Stimulated activated naive CD4-positive, alpha-beta T cell treated with Interleukin-2 at 50 U/mL for 16 hours (primary cell): ENCODE measurements around the gene CELSR1.

Source experiments
- DNase-seq: peaks from one replicate; lab custom pipeline; 2025; lab: John Stamatoyannopoulos, UW

The CELSR1 gene

DNA sequence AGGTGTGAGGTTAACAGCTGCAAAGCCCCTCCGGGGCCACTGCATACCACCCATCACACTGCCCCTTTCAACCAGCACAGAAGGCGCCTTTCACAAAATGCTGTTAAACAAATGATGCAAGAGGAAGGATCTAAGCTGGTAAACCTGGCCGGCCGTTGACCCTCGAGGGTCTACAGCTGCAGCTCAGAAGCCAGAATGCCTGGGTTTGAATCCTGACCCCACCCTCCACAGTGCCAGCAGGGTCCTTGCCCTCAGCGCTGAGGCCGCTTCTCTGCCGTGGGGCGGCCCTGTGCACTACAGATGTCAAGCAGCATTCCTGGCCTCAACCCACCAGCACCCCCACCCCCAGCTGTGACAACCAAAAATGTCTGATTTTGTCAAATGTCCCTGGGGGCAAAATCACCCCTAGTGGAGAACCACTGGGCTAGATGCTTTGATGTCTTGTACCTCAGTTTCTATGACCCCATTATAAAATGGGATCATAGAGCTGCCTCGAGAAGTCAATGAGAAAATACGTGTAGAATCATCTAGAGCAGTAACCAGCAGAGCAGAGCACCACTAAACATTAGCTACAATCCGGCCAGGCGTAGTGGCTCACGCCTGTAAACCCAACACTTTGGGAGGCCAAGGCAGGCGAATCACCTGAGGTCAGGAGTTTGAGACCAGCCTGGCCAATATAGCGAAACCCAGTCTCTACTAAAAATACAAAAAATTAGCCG is 77.9 kb downstream of the CELSR1 start:
- DNase-seq, result no peak

DNA sequence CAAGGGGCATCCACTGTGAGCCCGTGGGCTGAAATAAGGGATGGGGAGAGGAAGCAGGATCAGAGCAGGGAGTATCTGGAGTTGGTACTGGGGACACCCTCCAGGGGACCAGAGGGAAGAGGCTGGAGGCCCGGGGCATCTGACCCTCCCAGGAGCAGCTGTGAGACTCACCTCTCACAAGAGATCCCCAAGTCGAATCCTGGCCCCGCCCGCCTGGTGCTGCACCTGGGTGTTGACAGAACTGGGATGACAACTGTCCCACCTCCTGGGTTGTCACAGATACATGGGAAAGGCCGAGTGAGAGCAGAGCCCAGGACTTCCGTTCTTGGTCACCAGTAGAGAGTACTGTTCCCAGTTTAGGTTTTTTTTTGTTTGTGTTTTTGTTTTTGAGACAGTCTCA is 78.9 kb downstream of the CELSR1 start:
- no peak for DNase-seq

DNA sequence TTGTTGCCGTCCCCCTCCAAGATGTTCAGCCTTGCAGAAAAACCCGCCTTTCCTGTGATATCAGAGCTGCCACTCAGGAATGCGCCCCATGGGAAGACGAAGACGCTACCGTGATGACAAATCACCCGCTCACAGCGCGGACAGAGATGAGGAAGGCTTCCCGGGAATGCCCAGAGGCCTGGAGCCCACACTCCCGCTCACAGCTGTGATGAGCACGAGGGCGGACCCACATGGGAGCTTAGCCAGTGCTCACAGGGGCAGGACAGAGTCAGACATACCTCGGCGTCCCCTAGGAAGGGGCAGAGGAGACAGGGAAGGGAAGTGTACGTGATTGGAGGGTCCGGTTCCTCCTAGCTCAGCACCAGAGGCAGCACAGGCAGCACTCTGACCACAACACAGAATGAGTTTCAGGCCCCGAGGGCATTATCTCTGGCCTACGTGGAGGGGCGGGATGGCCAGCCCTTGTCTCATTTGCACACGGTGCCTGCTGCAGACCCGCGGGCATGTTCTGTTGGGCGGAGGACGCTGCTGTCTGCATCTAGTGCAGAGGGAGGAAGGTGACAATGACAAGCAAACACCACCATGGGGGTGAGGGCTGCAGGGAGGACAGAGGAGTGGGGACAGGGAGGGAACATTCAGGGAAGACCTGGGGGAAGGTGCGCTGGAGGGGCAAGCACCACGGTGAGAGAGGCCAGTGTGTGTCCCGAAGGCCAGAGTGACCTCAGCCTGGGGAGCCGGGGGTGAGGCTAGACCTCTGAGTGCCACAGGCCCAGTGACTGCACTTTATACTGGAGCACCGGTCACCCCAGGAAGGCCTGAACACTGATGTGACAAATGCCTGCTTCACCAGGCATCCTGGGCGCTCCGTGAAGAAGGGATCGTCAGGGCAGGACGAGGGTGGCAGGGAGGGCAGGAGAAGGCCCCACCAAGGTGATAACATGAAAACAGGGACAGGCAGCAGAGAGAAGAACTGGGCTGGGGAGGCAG is 79.6 kb downstream of the CELSR1 start:
- no peak for DNase-seq

DNA sequence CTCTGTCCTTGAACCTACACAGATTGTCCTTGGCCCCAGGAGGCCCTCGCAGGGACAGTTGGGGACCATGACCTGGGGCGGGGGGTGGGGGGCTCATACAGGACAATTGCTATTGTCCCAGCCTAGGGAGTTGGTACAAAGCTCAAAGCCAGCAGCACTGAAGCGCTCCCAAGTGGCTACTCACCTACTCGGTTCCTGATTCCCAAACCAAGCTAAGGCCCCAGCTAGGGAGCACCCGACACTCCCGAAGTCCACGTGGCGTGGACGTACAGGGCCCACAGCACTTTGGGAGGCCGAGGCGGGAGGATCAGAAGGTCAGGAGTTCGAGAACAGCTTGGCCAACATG is 80.6 kb downstream of the CELSR1 start:
- DNase-seq, result no peak

DNA sequence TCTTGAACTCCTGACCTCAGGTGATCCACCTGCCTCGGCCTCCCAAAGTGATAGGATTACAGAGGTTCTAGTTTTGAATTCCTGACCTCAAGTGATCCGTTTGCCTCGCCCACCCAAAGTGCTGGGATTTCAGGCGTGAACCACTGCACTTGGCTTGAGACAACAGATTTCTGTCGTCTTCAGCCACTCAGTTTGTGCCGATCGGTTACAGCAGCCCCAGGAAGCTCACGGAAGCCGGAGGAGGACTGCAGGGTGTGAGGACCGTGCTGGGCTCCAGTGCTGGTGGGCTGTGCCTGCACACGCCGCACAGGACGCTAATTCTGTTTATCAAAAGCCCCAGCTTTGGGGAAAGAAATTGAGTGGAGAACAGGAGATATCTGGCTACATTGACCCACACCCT is 82.0 kb downstream of the CELSR1 start:
- DNase-seq, result no peak

DNA sequence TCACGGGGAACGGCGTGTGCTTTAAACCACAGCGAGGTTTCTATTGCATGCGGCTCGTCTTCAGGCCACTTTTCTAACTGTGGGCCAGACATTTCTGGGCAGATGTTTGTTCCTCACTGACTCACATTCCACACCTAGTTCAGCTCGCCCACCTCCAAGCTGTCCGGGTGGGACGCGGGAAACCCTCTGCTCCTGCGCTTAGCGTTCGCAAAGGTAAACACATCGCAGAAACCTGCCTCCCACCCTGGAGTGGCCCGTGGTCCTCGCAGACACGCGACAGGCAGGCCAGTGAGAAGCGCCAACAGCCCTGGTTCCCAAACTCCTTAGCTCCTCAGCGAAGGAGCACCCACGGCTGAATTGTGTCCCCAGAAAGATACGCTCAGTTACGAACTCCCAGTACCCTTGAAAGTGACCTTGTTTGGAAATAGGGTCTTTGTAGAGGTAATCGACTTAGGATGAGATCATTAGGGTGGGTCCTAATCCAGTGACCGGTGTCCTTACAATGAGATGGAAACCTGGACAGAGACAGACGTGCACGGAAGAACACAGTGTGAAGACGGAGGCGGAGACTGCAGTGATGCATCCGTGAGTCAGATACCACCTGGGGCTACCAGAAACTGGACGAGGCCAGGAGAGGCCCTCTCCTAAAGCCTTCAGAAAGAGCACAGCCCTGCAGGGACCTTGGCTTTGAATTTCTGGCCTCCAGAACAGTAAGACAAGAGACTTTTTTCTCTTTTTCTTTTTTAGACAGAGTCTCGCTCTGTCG is 82.7 kb downstream of the CELSR1 start:
- DNase-seq, result no peak

DNA sequence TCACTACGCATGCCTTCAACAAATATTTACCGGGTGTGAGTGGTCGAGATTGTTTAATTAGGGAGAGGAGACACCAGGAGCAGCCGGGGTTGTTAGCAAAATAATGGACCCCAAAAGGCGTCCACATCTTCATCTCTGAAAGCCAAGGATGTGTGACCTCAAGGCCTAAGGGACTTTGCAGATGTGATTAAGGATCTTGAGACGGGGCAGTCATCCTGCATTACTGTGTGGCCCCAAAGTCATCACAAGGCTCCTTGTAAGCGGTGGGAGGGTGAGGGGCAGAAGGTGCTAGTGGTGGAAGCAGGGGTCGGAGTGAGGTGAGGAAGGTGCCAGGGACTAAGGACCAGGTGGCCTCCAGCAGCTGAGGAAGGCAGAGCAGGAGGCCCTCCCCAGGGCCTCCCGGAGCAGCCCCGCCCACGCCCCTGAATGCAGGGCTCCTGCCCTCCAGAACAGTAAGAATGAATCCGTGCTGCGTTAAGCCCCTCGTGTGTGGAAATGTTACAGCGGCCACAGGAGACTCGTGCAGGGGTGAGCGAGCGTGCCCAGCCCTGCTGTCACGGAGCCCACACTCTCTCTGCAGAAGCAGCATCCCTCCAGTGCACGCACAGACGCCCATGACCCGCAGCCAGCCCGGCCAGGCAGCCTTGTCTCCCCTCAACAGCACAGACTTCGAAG is 83.5 kb downstream of the CELSR1 start:
- DNase-seq, result no peak

DNA sequence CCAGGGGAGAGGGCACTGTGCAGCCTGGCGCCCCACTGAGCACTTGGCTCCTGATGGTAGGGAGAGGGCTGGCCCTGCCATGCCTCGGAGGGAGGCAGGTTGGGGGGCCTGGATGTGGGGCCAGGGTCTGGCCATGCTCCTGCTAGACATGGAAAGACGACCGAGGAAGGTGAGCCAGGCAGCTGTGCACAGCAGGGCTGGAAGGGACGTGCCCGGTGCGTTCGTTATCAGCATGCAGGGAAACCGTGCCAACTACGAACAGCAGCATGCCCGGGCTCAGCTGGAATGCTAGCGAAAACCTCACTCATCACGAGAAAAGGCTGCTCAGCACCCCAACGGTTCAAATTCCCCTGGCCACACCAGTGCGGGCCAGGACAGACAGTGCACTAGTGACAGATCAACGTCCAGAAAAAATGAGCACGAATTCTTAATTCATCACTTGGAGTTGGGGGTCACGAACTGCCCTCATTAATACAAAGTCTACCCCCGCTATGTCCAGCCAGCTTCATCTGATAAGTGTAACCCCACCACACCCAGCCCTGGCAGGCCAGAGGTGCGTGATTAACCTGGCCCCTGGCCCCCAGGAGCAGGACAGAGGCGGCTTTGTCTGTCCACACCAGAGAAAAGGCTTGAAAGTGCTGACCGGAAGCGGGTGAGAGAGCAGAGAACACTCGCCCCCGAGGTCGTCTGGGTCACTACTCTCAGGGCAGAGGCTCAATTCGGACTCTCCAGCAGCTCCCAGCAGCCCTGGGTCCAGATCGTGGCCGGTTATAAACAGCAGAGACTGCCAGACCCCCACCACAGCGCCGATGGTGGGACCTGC is 84.2 kb downstream of the CELSR1 start:
- no peak for DNase-seq

DNA sequence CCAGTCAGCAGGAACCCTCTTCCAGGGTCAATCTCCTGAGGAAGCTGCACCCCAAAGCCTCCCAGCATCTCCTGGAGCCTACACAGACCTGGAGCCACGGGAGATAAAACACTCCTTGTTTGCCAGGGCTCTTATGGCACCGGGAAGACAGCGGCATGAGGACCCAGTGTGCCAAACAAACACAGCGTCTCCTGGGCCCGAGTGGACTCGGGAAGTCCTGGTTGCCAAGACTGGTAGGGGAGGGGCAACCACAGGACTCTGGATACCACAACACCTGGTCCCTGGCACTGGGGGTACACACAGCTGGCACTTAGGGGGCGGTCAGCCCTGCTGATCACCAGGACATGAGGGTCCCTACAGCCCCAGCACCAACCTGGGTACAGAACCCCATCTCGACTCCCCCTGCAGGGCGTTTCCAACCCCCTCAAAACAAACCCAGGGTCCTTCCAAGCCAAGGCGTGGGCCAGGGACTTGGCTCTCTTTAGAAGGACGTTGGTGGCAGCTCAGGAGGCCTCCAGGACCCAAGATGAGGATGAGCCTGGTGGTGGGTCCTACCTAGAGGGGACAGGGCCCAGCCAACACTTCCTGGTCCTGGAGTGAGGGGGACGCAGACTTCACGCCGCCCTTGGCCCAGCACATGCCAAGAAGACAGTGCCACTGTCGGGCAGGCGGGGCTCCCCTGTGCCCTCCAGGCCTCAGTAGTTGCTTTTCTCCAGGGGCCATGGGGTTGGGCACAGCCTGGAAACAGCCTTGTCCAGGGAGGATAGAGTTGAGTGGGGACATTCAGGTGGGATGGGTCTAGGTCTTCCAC is 85.0 kb downstream of the CELSR1 start:
- DNase-seq, result no peak

DNA sequence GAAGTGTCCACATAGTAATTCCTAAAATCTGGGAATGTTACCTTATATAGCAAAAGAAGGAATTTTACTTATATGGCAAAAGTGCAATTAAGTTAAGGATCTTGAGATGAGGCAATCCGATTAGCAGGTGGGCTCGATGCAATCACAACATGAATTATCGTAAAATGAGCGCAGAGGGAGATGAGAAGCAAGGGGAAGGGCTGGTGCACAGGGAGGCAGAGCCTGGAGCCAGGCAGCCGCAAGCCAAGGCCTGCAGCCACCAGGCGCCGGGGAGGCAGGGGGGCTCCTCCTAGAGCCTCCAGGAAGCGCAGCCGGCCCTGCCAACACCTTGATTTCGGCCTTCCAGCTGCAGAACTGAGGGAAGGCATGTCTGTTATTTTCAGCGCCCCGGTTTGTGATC is 85.7 kb downstream of the CELSR1 start:
- DNase-seq, result no peak

DNA sequence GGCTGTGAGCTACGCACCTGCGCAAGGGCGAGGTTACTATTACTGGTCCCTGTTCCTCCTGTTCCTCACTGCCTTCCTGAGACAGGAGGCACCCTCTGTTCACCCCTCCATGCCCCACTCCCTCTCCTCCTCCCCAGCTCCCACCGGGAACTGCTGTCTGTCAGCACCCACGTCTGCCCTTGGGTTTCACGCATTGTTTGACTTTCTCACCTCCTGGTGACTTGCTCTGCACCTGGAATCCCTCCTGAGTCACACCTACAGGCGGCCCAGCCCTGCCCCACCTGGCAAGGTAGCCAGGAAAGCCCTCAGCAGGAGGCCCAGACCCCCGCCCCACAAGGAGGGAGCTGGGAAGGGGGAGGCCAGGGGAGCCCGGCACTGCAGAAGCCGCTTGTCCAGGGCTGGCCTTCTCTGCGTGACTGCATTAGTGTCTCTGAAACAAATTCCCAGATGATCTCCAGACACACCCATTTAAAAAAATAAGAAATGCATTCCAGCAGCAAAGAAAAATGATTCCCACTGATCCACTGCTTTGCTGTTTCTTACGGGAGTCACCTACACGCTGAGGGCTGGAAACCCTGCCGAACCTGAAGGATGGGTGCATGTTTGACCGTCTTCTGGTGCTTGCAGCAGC is 86.4 kb downstream of the CELSR1 start:
- no peak for DNase-seq

DNA sequence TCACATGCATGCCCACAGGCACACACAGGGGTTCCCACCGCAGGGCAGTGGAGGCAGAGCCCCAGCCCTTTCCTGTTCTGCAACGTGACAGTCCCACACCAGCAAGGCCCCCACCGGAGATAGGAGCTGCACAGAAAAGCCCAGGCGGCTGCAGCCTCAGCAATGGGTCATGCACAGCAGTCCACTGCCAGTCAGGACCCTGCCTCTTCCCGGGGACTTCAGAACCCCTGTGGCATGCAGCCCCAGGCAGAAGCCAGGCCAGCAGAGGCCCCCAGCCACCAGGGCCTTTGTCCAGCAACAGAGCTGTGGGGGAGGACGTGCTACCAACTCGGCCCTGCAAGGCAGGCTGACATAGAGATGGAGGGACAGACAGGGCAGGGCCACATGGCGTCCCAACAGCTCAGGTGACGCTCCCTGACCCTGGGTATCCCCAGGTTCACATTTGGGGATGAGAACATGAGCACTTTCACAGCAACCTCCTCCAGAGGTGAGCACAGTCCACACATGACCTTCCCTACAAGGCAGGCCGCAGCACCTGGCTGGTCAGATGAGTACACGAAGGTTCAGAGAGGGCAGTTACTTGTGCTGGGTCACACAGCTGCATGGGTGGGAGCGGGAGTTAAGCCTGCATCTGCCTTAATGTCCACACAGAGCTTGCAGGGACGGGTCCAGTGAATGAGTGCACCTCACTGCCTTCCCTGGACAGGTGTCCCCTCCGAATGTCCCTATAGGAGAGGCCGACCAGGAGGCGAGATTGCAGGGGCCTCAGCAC is 87.3 kb downstream of the CELSR1 start:
- DNase-seq, result no peak

DNA sequence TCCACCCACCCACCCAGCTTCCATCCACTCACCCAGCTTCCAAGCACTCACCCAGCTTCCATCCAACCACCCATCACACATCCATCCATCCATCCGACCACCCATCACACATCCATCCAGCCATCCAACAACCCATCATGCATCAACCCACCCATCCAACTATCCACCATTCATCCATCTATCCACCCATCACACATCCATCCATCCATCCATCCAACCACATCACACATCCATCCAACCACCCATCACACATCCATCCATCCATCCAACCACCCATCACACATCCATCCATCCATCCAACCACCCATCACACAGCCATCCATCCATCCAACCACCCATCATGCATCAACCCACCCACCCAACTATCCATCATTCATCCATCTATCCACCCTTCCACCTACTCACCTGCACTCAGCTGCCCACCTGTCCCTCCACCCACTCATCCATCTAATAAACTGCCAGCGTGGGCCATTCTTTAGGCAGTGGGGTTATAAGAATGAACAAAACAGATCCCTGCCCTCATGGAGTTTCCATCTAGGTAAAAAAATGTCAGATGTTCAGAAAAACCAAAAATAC is 88.2 kb downstream of the CELSR1 start:
- no peak for DNase-seq

DNA sequence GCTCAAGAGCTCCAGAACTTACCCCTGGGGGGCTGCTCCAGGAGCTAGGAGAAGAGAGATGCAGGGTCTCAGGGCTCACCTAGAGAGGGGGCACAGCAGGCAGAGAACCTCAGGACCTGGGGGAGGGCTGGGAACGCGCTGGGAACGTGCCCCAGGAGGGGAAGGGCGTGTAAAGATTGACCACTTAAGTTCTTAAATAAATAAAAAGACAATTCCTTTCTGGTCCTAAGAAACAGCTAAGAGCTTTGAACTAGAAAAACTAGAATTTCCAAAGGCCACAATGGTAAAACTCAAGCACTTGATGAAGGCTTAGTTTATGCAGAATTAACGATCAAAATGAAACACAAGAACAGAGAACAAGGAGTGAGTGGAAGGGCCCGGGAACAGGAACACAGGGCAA is 89.1 kb downstream of the CELSR1 start:
- no peak for DNase-seq

DNA sequence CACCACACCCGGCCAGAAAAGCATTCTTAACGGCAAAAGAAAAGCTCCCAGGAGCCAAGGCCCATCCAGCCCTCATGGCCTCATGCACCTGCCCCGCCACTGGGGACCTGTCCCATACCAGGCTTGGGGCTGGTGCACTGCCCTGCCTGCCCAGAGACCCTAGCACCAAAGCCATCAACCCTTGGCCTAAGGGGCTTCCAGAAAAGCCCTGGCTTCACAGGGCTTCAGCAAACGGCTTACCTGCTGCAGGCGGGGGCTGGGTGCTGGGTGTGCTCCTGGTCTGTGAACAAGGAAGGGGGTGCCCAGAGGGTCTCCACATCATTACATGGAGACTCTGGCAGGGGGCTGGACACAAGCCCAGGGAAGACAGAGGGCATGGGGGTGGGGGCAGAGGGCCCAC is 89.5 kb downstream of the CELSR1 start:
- no peak for DNase-seq

DNA sequence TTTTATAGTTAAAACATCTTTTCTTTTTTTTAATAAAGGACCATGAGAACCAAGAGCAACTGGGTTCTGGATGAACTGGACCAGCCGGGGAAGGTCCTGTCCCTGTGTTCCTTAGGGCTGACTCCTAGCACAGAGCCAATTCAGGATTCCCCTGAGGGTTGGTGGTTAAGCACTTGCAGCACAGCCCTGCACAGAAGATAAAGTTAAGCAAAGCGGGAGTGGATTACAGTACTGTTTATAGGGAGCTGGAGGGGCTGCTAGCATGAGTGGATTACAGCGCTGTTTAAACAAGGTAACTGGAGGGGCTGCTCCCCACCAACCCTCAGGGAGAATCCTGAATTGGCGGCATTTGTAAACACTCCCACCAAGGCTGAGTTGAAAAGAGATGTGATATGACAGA is 90.6 kb downstream of the CELSR1 start:
- no peak for DNase-seq

DNA sequence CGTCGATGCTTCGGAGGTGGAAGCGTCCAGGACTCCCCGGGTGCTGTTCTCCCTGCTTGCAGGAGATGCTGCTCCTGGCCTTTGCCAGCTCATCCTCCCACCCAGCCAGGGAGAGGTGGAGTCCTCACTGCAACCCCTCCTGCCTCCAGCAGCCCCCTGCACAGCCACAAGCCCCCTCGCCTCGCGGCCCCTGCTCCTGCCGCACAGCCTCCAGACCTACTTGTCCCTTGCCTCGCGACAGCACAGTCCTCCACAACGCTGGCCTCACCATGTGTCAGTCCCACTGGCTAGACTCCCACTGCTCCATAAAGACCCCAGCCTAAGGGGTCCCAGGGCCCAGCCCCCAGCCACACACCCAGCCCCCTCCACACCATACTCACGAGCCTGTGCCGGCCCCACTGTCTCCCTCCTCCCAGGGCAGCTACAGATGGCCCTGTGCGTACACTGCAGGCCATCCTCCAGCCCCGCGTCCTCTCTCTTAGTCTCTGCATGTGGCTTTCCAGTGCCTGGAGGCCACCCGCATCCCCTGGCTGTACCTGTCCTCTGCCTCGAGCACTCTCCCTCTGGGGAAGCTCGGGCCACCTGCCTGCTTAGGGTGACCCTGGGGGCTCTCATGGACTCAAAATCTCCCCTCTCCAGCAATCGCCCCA is 91.5 kb downstream of the CELSR1 start:
- no peak for DNase-seq

DNA sequence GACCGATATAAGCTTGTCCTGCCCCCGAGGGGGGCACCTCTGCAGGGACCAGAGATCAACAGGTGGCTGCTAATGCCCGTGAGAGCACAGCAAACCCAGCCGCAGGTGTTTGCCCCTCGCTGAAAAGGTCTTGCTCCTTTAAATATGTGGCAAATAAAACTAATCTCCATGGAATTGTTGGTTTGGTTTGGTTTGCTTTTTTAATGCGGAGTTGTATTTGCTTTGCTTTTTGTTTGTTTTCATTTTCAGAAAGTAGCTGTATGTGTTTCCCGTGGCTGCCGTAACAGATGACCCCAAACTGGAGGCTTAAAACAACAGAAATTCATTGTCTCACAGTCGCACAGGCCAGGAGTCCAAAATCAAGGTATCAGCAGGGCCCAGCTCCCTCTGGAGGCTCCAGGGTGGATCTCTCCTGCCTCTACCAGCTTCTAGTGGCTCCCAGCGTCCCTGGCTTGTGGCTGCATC is 93.0 kb downstream of the CELSR1 start:
- DNase-seq, result no peak
